Medulla oblongata (tissue), 1 donor: Measurements from ENCODE around the gene SERINC4.

Source experiments
- DNase-seq: peaks from one replicate; pipeline ENCODE4 v3.0.0-alpha.2; 2015; ENCODE audit errors: extremely low spot score

The SERINC4 gene

DNA sequence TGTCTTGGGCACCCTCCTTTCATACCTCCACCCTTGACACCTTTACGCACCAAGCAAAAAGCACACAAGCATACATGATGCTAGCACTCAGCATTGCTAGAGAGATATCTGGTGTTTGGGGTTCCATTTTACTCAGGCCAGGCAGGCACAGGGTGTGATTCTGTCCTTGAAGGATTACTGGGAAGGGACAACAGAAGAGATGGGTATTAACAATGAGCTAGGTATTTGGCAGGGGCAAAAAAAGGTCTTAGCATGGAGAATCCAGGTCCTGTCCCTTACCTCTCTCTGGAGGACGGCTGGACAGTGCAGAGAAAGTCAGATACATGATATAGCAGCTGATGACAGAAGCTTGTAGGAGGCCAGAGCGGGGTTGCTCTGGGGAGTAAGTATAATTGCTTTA, 3.5 kb downstream of the SERINC4 start:
- DNase-seq, result no peak

- DNase-seq, result no peak
Measured at GRCh38 chr15:43795997-43796396, 4.0 kb downstream of the SERINC4 start.

- no peak for DNase-seq
Measured at GRCh38 chr15:43795197-43795596, 4.8 kb downstream of the SERINC4 start.

- DNase-seq, result no peak
Measured at GRCh38 chr15:43794269-43795037, 5.6 kb downstream of the SERINC4 start.

DNA sequence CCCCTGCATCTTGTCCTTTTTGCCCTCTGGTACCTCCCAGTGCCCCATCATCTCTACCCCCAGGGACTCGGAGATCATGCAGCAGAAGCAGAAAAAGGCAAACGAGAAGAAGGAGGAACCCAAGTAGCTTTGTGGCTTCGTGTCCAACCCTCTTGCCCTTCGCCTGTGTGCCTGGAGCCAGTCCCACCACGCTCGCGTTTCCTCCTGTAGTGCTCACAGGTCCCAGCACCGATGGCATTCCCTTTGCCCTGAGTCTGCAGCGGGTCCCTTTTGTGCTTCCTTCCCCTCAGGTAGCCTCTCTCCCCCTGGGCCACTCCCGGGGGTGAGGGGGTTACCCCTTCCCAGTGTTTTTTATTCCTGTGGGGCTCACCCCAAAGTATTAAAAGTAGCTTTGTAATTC, 6.4 kb downstream of the SERINC4 start:
- DNase-seq, result no peak

DNA sequence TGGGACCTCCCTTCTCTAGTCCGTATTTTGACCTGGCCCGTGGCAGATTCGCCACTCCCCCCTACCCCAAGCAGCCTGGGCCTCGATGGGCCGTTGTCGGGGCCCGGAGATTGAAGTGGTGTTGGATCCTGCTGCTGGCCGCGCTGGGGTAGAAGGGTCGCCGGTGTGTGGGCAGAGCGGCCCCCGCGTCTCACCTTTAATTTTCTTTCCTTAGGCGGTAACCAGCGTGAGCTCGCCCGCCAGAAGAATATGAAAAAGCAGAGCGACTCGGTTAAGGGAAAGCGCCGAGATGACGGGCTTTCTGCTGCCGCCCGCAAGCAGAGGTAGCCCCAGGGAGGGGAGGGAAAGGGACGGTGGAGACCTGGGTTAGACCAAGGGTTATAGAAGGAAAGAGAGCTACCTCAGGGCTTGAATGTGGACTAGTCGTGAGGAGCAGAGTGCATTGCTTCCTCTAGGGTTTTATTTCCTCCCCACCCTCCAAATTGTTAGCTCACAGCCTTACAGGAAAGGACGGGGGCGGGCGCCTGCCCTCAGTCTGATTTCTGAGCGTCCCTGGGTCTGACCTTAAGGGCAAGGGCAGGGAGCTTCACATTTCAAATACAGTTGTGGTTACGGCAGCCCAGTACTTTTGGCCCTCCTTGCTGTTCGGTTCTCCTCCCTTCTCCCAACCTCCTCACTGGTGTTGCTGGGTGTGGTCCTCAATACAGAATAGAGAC, 7.1 kb downstream of the SERINC4 start:
- no peak for DNase-seq

DNA sequence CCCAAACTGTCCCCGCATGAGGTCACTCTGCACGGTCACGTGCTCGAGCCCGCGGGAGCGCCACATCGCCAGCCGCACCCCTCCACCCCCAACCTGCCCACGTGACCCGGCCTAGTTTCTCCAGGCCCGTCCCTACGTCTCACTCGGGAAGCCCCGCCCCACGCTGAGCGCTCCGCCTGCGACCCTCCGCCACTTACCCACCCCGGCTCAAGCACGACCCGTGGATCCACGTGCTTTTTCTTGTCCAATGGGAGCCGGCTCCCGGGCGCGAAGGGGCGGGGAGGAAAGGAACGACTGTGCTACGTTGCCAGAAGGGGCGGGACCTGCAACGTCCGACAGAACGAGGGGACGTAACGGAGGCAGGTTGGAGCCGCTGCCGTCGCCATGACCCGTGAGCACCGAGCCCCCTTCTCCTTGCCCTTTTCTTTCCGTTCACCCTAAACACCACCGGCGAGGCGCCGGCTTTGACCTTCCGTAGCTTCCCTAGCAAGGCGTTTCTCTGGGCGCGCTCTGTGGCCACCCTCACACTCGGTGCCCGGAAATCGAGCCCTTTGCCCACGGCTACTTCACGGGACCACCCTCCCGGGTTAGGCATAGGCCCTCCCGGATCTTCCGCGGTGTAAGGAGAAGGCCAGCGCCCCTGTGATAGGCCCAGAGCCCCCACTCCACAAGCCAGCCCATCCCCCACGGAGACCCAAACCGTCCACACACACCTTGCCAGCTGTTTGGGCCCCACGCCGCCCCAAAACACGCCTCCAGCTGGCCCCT, 7.8 kb downstream of the SERINC4 start, which contains the start of gene SERF2:
Gene SERF2 (plus strand): TSS at position 328 of the 768 bp plus-strand sequence. CDS start 57 bp downstream, at position 385.
- peak; percentile 100 for DNase-seq

DNA sequence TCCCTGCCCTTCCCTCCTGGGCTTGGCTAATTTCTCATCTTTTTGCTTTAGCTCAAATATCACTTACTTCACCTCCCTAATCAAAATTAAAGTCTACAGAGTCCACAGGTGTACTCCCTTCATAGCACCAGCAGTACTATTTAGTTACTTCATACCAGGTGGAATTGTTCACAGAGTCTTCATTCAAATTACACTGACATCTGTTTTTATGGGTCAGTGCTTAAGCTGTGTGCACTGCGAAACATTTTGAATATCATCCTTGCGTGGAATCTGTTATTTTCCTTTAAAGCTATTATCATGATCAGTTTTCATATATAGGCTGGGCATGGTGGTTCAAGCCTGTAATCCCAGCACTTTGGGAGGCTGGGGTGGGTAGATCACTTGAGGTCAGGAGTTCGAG, 10.6 kb downstream of the SERINC4 start:
- DNase-seq, result no peak

DNA sequence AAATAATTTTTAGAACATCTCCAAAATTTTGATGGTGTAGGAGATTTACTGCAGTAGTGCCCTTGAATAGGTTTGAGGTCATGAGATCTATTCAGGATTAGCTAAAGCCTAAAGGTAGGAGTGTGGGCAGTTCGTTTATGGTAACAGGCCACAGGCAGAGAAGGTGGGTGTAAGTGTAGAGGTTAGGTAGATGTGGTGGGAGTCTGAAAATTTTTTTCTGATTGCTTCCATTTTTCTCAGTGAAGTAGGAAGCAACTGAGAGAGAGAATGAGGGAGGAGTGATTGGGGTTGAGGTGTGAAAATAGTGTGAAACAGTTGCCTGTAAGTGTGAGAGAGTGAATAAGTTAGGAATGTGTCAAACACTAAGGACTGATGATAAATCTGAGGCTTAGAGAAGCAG, 21.0 kb downstream of the SERINC4 start:
- DNase-seq, result no peak

GRCh38 chr15:43777267-43777914, 22.6 kb downstream of the SERINC4 start:
- peak; percentile 79 for DNase-seq

DNA sequence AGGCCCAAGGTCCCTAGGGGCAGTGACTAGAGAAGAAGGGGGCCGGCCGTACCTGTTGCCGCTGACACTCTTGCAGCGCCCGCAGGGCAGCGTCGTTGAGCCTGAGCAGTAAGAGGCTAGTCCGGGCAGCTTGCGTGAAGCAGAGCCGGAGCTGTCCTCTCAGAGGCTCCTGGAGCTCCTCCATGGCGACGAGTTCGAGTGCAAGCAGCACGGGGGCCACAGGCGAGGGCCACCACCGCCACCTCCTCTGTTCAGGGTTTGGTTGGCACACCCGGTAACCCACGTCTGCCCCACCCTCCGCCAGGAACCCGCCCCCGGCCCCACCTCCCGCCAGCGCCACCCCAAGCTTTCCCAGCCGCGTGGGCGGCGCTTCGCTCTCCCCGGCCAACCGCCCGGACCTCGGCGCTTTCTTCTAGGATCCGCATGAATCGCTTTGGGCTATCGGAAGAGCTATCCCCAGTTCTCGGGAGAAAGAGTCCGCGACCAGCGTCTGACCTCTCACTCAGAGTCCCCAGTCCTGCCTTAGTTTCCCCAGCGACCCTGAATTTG, 23.2 kb downstream of the SERINC4 start, which contains the start of gene ELL3:
Gene ELL3 (minus strand): TSS at position 249 of the 549 bp plus-strand sequence. CDS start 65 bp downstream, at position 184.
- peak; percentile 70 for DNase-seq

DNA sequence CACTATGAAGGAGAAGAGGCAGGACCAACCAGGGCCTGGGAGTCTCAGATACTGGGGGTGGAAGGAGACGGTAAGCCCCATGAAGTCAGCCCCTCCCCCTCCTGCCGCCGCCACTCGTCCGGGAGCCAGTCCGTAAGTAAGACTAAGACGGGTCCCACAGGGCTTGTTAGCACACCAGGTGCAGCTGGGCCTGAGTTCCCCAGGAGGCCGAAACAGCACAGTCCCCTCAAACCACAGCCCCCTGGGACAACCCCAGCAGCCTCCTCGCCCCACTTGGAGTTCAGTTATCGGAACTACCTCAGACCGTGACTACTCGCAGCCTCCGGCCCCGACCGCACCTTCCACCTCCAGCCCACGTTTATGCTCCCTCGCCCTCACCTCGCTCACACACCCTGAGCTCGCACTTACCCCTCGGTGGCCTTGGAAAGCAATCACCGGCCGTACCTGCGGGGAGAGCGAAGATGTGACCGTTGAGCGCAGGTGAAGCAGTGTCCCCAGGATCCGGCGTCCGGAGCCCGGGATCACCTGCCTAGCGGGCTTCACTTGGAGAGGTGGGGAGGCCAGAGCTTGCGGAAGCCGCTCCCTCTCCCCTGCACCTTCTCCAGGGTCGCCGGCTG, 23.8 kb downstream of the SERINC4 start:
- DNase-seq, result no peak

DNA sequence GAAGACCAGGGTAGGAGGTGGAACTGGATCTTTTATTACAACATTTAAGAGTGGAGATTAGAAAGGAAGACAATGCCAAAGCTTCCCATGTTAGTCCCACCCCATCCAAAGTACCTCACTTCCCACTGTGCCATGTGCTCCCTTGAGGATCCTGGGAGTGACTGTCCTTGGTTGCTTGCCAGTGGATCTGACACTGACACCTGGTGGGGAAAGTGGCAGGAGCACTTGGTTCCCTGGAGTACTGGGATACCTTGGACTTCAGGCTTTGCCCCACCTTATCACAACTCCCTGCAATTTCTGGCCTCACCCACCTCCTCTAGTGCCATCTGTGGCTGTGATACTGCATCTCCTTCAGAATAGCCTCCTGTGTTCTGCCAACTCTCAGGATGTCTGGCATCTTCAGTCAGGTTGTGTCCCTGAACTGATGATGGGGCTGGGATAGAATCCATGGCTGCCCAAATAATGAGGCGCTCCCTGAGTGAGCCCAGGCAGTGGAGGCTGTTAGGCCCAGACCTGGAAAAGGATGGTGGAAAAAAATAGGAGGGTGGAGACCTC, 24.5 kb downstream of the SERINC4 start:
- DNase-seq, result no peak

DNA sequence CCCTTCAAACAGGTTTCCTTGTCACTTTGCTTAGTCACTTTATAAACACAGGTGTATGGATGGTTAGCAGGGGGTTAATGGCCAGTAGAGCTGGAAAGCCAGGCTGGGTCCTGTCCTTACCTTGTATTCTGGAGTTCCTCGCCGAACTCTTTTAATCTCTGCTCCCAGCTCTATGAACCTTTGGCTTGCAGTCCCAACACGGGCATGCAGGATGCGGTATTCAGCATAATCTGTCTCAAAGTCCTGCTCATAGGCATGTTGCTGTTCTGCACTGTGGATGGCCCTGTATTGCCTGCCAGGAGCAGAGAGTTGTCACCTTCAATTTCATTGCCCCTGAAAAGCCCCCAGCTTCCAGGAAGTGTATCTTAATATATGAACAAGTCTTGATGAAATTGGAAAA, 26.0 kb downstream of the SERINC4 start:
- DNase-seq, result no peak

DNA sequence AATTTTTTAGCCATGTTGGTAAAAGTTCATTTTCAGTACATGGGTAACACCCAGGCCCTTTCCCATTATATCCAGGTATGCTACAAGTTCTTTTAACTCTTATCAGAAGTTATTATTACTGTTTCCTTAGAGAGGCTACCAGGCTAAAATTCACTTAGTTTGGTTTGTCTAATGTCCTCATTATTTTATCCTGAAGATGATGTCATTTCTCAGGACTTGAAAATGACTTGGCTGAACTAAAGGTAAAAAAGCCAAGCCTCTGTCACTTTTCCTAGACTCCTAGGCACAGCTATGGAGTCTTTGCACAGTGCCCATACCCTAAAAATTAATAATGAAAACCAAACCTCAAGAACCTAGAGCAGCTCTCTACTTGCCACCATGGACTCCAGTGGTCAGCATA, 27.4 kb downstream of the SERINC4 start:
- no peak for DNase-seq

DNA sequence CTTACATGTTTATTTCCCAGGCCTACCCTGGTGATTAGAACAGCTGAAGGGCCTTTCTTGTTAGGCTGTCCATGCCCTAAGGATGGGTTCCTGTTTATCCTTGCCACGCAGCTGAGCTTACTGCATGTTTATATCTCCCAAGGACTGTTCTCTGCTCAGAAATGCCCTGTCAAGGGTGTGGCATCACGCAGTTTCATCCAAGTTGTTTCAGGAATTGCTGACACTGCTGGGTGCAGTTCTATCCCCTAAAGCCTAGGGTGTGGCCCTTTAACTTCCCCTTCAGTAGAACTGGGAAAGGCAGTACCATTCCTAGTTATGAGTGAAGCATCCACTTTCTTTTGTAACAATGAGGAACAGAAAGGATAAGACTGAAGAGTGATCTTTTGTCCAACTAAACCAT, 28.2 kb downstream of the SERINC4 start:
- DNase-seq, result no peak

GRCh38 chr15:43769584-43770228, 30.3 kb downstream of the SERINC4 start:
- peak; percentile 66 for DNase-seq

DNA sequence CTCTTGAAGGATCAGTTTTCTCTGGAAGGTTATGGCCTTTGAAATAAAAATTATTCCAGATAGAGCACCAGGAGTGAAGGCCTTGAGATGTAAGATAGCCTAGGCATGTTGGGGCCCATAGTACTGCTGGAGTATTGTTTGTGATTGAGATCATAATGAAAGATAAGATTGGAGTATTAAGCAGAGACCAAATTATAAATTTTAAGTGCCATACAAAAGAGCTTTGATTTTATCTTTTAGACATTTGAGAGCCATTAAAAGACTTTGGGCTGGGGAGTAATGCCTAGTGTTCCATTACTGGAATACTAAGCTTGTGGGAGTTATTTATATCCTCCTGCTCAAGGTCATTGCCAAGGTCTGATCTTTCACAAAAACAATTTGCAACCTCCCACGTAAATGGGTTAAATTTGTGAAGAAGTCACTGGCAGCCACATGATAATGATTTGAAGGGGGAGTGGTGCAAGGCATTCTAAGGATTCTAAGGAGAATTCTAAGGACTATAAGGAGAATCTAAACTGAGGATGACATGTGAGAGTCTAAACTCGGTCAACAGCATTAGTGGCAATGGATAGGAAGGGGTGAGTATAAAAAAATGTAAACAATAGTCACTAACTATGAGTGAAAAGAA, 36.1 kb downstream of the SERINC4 start:
- no peak for DNase-seq

DNA sequence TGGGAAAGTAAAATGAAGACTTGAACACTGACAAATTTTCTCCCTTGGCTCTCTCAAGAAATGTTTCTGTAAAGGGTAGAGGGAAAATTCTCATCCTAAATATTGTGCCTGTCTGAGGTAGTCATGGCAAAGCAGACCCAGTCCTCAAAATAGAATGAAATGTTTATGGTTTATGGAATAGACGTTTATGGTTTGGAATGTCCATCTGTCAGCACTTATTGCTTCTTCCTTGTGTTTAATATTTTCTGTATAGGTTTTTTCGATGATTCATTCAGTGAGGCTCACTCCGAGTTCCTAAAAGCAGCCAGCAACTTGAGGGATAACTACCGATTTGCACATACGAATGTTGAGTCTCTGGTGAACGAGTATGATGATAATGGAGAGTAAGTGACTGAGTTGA, 37.2 kb downstream of the SERINC4 start:
- no peak for DNase-seq

DNA sequence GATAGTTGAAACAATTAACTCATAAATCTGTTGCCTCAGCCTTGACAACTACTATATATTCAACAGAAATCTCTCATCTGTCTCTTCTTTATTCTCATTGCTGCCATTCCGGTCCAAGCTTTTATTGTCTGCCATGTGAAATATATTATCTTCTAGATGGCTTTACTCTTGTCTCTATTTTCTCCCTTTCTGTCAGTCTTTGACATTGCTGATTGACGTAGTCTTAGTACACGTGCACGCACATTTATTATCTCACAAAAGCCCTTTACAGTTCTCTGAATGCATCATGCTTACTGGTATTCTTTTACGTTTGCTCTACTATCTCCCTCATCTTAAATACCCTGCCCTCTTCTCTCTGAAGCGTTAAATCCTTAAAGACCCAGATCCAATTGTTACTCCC, 48.1 kb downstream of the SERINC4 start:
- DNase-seq, result no peak
